ENCODE data around the gene CRELD2. TPM values are rescaled to one million over a fixed set of nuclear protein-coding genes. Genes with fewer than 3 reads are reported as not detected.

CRELD2 gene
- total RNA-seq, 3 donors from 2014 or later, result 62.8 to 71.2 (median 64.2) TPM

DNA sequence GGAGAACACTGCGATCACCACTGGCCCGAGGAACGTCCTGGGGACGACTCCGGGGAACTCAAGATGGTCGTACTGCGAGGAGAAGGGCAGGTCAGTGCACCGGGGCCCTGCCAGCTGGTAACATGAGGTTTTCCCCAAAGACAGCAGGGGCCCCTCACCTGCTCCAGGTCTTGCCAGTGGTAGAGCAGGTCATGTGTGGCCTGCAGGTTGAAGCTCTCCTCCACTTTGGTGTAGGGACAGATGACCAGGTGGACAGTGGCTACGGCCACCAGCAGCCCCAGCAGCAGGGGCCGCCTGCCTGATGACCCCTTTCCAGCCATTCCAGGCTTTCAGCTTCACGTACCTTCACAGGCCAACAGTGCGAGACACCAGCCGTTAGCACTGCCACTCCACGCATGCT is 5.0 kb upstream of the CRELD2 start:
- no peak for ATAC-seq
- Mint-ChIP-seq H3K27me3 (ENCODE audit: low read depth) (no peaks in the 10 kb centered on the region), H3K36me3 (ENCODE audit: insufficient read depth) (peaks cover 5% of the 10 kb centered on the region), H3K4me1 (ENCODE audit: low read depth) (peaks cover 16% of the 10 kb centered on the region), H3K4me3 (no peak overlapping the region), H3K9me3 (no peaks in the 10 kb centered on the region)
- no peak for DNase-seq

DNA sequence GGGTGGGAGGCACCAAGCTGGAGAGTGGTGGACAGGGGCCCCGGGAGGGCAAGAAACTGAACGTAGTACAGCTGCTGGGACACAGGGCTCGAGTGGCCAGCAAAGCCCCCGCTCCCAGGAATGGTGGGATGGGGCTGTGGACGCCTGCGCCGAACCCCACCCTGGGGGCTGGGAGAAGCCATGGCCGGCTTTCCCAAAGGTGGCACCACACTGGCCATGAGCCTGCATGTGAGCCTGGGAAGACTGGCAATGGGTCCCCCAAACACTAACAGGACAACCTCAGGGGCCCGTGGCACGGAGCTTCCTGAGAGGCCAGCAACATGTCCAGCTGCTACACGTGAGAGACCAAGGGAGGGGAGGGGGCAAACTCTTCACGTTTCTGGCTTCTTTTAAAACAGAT is 4.2 kb upstream of the CRELD2 start:
- H3K4me3 Mint-ChIP-seq, result no peak overlapping the region

DNA sequence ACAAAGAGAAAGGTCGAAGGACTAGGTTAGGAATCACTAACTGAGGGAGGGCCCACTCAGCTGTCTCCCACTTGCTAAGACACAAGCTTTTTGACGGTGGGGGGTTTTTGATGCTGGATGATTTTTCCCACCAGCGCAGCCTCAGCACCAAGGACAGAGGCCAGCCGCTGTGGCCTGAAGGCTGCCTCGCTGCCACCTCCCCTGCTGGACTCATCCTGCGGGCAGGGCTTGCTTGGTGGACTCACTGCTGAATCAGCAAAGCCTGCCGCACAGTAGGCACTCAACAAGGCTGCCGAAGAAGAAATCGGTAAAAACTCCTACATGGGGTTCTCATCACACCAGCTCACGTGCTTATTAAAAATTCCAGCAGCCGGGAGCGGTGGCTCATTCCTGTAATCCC is 2.8 kb upstream of the CRELD2 start:
- Mint-ChIP-seq H3K27me3 (ENCODE audit: low read depth) (no peaks in the 10 kb centered on the region), H3K9me3 (no peaks in the 10 kb centered on the region), H3K4me3 (no peak overlapping the region), H3K4me1 (ENCODE audit: low read depth) (peaks cover 27% of the 10 kb centered on the region), H3K36me3 (ENCODE audit: insufficient read depth) (peaks cover 3% of the 10 kb centered on the region)
- DNase-seq (no peak), ATAC-seq (no peak)

More for the DNA sequence above, 4.2 kb upstream of the CRELD2 start:
- H3K4me1 Mint-ChIP-seq (ENCODE audit: low read depth), result peaks cover 16% of the 10 kb centered on the region
- H3K36me3 Mint-ChIP-seq (ENCODE audit: insufficient read depth), result peaks cover 3% of the 10 kb centered on the region
- ATAC-seq, result no peak
- H3K27me3 Mint-ChIP-seq (ENCODE audit: low read depth), result no peaks in the 10 kb centered on the region
- no peaks in the 10 kb centered on the region for H3K9me3 Mint-ChIP-seq
- no peak for DNase-seq

DNA sequence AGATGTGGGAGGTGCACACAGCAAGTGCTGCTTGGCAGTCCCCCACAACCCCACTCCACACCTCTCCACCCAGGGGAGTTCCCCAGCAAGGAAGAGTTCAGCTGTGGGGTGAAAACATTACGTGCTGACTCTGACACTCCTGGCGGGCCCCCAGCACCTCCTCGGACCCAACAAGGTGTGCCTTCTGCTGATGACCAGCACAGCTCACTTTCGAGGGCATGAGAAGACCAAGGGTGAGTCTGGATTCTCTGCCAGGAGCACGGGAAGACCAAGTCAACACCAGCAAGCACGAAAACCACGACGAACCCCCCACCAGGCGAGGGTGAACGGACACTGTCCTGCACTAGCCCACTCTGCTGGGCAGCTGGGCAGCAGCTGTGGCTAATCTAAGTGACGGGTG is 1.6 kb upstream of the CRELD2 start:
- no peak for ATAC-seq
- Mint-ChIP-seq H3K9me3 (no peaks in the 10 kb centered on the region), H3K36me3 (ENCODE audit: insufficient read depth) (peaks cover 3% of the 10 kb centered on the region), H3K4me3 (peak overlapping the region; percentile 86), H3K27me3 (ENCODE audit: low read depth) (no peaks in the 10 kb centered on the region), H3K4me1 (ENCODE audit: low read depth) (peaks cover 27% of the 10 kb centered on the region)
- DNase-seq, result no peak

DNA sequence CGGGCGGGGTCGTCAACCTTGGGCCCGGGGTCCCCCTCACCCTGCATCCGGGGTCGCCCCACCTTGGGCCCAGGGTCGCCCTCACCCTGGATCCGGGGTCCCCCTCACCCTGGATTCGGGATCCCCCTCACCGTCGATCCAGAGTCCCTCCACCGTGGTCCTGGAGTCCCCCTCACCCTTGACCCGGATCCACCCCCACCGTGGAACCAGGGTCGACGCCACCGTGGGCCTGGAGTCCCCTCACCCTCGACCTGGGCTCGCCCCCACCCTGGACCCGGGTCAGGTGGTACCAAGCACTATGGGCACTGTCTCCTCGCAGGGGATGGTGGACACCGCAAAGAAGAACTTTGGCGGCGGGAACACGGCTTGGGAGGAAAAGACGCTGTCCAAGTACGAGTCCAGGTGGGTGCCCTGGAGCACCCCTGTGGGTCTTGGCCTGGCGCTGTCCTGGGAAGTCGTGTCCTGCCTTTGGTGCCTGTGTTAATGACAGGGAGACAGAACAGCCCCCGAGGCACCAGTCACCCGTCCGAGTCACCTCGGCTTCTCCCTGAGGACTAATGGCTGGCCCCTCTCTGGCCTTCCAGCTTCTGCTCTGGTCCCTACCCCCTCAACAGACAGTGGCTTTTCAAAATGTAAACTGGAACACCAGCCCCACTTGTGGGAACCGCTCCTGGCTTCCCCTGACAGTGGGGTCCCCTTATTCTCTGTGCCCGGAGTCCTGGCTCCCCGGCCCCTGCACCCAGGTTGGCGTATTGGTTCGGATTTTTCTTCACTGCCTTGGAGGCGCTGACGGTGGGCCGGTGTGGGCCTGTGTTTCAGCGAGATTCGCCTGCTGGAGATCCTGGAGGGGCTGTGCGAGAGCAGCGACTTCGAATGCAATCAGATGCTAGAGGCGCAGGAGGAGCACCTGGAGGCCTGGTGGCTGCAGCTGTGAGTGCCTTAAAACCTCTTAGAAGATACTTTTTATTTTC is 762 bp downstream of the CRELD2 start:
- ATAC-seq, result no peak

DNA sequence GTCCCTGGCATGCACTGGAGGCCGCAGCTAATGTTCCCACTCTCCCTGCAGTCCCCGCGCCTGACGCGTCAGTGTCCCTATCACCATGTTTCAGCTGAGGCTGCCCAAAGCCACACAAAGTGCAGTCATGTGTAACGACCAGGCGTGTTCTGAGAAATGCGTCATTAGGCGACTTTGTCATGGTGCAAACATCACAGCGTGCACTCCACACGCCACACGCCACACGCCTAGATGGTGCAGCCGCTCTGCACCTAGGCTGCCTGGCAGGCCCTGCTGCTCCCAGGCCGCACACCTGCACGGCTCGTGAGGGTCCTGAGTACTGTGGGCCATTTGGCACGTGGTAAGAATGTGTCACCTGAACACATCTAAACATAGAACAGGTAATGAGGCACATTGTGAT is 2.4 kb downstream of the CRELD2 start:
- Mint-ChIP-seq H3K27me3 (ENCODE audit: low read depth) (no peaks in the 10 kb centered on the region), H3K4me3 (peak overlapping the region; percentile 58), H3K9me3 (no peaks in the 10 kb centered on the region), H3K4me1 (ENCODE audit: low read depth) (peaks cover 43% of the 10 kb centered on the region), H3K36me3 (ENCODE audit: insufficient read depth) (peaks cover 7% of the 10 kb centered on the region)
- ATAC-seq (no peak), DNase-seq (no peak)

More for the DNA sequence above, 762 bp downstream of the CRELD2 start:
- H3K36me3 Mint-ChIP-seq (ENCODE audit: insufficient read depth), result peaks cover 5% of the 10 kb centered on the region
- H3K4me1 Mint-ChIP-seq (ENCODE audit: low read depth), result peaks cover 36% of the 10 kb centered on the region
- no peak for DNase-seq
- no peaks in the 10 kb centered on the region for H3K27me3 Mint-ChIP-seq (ENCODE audit: low read depth)
- H3K9me3 Mint-ChIP-seq, result no peaks in the 10 kb centered on the region
- peak overlapping the region; percentile 80 for H3K4me3 Mint-ChIP-seq

DNA sequence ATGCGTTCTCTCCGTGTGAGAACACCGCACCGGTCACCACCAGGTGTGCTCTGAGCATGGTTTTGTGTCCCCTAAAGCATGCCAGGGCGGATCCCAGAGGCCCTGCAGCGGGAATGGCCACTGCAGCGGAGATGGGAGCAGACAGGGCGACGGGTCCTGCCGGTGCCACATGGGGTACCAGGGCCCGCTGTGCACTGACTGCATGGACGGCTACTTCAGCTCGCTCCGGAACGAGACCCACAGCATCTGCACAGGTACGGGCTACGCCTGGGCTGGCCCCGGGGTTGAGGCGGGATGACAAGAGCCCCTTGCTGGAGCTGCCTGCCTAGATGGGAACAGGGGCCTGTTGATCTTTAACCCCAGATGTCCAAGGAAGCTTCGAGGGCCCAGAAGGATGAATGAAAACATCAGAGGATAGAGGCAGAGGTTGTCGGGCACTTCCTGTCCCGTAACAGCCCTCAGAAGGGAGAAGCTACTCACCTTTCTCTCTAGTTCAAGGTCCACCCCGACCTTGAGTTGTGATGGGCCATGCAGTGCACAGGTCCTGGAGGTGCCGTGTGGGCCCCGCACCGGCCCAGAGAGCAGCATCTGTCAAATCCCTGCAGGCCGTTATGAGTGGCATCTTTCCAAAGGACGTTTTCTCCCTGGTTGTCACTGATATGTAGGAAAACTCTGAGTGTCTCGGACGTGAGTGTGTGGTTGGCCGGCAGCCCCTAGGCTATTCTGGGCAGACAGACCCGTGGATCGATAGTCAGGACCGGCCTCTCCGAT is 3.3 kb downstream of the CRELD2 start:
- Mint-ChIP-seq H3K4me3 (no peak overlapping the region), H3K27me3 (ENCODE audit: low read depth) (no peaks in the 10 kb centered on the region), H3K36me3 (ENCODE audit: insufficient read depth) (peaks cover 11% of the 10 kb centered on the region), H3K4me1 (ENCODE audit: low read depth) (peaks cover 43% of the 10 kb centered on the region), H3K9me3 (no peaks in the 10 kb centered on the region)
- ATAC-seq (no peak), DNase-seq (no peak)

DNA sequence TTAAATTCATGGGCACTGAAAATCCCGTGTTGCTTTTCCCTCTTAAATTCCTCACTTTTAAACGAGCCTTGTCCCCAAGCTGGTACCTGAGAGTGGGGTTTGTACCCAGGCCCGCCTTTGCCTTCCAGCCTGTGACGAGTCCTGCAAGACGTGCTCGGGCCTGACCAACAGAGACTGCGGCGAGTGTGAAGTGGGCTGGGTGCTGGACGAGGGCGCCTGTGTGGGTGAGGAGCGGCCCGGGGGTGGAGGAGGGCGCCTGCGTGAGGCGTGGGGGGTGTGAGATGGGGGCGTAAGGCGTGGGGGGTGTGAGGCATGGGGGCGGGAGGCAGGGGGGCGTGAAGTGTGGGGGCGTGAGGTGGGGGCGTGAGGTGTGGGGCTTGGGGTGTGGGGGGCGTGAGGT is 4.0 kb downstream of the CRELD2 start:
- Mint-ChIP-seq H3K9me3 (no peaks in the 10 kb centered on the region), H3K4me1 (ENCODE audit: low read depth) (peaks cover 39% of the 10 kb centered on the region), H3K4me3 (no peak overlapping the region), H3K36me3 (ENCODE audit: insufficient read depth) (peaks cover 11% of the 10 kb centered on the region), H3K27me3 (ENCODE audit: low read depth) (no peaks in the 10 kb centered on the region)
- ATAC-seq (no peak), DNase-seq (no peak)

DNA sequence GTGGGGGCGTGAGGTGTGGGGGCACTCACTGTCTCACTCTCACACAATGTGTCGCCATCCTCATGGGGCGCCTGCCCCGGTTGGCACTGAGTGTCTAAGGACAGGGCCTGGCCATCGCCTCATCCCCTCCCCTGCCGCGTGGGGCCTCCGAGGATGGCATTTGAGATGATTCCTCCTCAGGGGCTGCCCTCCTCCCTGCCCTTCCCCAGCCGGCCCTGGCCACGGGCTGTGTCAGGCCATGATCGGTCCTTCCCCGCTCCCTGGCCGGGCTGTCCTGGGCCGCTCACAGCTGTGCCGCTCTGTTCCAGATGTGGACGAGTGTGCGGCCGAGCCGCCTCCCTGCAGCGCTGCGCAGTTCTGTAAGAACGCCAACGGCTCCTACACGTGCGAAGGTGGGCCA is 4.5 kb downstream of the CRELD2 start:
- Mint-ChIP-seq H3K4me3 (no peak overlapping the region), H3K36me3 (ENCODE audit: insufficient read depth) (peaks cover 11% of the 10 kb centered on the region), H3K27me3 (ENCODE audit: low read depth) (no peaks in the 10 kb centered on the region), H3K4me1 (ENCODE audit: low read depth) (peaks cover 38% of the 10 kb centered on the region), H3K9me3 (no peaks in the 10 kb centered on the region)
- DNase-seq (no peak), ATAC-seq (no peak)

DNA sequence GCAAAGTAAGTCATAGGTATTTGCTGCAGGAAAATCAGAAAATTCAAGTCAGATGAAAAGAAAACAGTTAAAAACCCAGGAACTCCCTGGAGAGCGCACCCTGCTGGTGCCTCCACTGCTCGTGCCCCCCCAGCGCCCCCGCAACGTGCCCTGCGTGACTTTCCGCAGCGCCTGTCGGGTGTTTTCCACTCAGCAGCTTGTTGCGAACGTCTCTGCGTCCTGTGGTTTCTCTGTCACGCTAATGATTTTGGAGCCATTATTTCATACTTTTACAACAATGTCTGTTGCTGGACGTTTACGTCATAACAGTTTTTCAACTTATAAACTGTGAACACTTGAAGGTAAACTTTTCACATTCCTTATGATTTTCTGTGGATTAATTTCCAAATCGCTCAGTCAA is 5.0 kb downstream of the CRELD2 start:
- no peak for DNase-seq
- no peak for ATAC-seq
- H3K9me3 Mint-ChIP-seq, result no peaks in the 10 kb centered on the region
- H3K36me3 Mint-ChIP-seq (ENCODE audit: insufficient read depth), result peaks cover 11% of the 10 kb centered on the region
- no peak overlapping the region for H3K4me3 Mint-ChIP-seq
- no peaks in the 10 kb centered on the region for H3K27me3 Mint-ChIP-seq (ENCODE audit: low read depth)
- H3K4me1 Mint-ChIP-seq (ENCODE audit: low read depth), result peaks cover 38% of the 10 kb centered on the region

DNA sequence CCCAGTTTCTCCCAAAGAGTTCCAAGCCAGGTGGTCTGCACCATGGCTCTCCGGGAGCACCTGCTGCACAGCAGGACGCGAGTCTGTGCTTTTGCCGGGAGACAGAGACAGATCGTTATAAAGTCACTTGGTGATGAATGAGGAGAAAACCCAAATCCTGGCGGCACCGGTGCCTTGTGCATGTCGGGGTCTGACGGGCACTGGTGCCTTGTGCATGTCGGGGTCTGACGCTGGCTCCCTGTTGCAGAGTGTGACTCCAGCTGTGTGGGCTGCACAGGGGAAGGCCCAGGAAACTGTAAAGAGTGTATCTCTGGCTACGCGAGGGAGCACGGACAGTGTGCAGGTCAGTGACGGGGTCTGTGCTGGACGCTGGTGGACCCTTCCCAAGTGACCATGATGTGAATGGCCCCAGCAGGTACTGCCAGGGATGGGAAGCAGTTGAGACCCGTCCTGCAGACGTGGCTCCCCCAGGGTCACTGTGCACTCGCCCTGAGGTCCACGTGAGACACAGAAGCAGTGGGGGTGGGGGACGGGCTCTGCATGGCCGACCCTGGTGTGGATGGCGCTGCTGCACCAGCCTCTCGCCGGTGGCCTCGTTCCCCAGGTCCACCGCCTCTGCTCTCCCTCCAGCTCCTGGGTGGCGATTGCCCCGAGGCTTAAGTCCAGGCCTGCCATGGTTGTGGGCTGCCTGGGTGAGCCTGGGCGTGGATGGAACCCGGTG is 5.8 kb downstream of the CRELD2 start:
- Mint-ChIP-seq H3K27me3 (ENCODE audit: low read depth) (no peaks in the 10 kb centered on the region), H3K4me1 (ENCODE audit: low read depth) (peaks cover 38% of the 10 kb centered on the region), H3K4me3 (no peak overlapping the region), H3K36me3 (ENCODE audit: insufficient read depth) (peaks cover 11% of the 10 kb centered on the region), H3K9me3 (no peaks in the 10 kb centered on the region)
- ATAC-seq, result no peak
- no peak for DNase-seq

DNA sequence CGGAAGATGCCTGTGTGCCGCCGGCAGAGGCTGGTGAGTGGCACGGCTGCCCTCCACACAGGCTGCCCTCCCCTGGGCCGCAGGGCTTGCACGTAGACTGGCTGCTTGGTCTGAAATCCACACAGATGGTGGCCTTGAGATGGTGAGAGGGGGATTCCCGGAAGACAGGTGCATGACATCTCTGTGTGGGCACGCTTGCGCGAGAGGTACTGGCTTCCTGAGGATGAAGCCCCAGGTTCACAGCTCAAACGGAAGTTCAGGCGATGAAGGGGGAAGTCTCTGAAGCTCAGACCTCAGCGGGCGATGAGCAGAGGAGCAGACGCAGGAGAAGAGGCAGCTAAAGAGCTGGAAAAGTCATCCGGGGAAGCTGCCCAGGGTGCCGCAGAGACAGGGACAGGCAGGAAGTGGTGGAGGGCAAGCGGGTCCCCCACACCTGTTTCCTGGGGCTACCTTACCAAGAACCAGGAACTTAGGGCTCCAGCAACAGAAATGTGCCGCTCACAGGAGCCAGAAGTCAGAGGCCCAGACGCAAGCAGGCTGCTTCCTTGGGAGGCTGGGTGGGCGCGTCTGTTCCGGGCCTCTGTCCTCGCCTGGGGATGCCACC is 7.2 kb downstream of the CRELD2 start:
- ATAC-seq (peak; percentile 64 to 65), DNase-seq (peak; percentile 71)
- Mint-ChIP-seq H3K4me3 (peak overlapping the region; percentile 77), H3K27me3 (ENCODE audit: low read depth) (no peaks in the 10 kb centered on the region), H3K36me3 (ENCODE audit: insufficient read depth) (peaks cover 11% of the 10 kb centered on the region), H3K9me3 (no peaks in the 10 kb centered on the region), H3K4me1 (ENCODE audit: low read depth) (peaks cover 33% of the 10 kb centered on the region)

DNA sequence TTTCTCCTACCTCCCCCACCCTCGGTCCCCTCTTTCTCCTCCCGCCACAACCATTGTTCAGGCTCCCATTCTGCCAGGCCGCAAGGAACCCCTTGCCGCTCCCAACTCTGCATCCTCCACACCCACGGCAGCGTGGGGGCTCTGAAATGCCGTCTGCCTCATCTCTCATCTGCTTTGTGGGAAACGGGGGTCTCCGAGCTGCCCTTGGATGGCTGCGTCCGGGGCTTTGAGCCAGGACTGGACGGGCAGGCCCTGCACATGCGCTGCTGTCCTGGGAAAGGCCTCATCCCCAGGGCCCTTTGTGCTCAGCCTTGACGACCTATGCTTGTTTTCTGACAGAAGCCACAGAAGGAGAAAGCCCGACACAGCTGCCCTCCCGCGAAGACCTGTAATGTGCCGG is 8.5 kb downstream of the CRELD2 start:
- H3K4me3 Mint-ChIP-seq, result no peak overlapping the region
- ATAC-seq, result no peak

More for the DNA sequence above, 8.5 kb downstream of the CRELD2 start:
- no peak for DNase-seq
- Mint-ChIP-seq H3K27me3 (ENCODE audit: low read depth) (no peaks in the 10 kb centered on the region), H3K9me3 (no peaks in the 10 kb centered on the region), H3K4me1 (ENCODE audit: low read depth) (peaks cover 46% of the 10 kb centered on the region), H3K36me3 (ENCODE audit: insufficient read depth) (peaks cover 11% of the 10 kb centered on the region)

Data from activated T-cell treated with anti-CD3 and anti-CD28 coated beads, Interleukin-2, amount 50 U/mL, for 4 hours (primary cell).